ENCODE results near the gene FBXO15.

GRCh38 chr18:74113711-74114110, 33.9 kb downstream of the FBXO15 start:
- TF ChIP-seq RAD21 (conservative IDR thresholded peaks at IDR 0.05) (no peak), CTCF (IDR thresholded peaks at IDR 0.05; ENCODE audit: poor library complexity, severe bottlenecking) (no peak), POLR2AphosphoS5 (IDR thresholded peaks at IDR 0.05) (no peak), EZH2 (IDR thresholded peaks at IDR 0.05; ENCODE audit: borderline replicate concordance, insufficient read depth, low read length, poor library complexity, severe bottlenecking) (no peak), EP300 (conservative IDR thresholded peaks at IDR 0.05; ENCODE audit: poor library complexity, severe bottlenecking) (no peak), MXI1 (conservative IDR thresholded peaks at IDR 0.05; ENCODE audit: poor library complexity, severe bottlenecking) (no peak), REST (IDR thresholded peaks at IDR 0.05; ENCODE audit: borderline replicate concordance) (no peak), TAF1 (IDR thresholded peaks at IDR 0.05; ENCODE audit: low read depth) (no peak), SMC3 (conservative IDR thresholded peaks at IDR 0.05; ENCODE audit: poor library complexity) (no peak)

Data from neural cell (in vitro differentiated cells).